HG02885 (cell line): ENCODE data around the gene XPO5.

Source experiments
- ATAC-seq: cut with Tn5 transposase; IDR thresholded peaks from one replicate; pipeline ENCODE4 v1.9.1; 2021; ENCODE audit warnings: mild to moderate bottlenecking; ENCODE audit not compliant: unreplicated experiment, poor library complexity

XPO5 gene

DNA sequence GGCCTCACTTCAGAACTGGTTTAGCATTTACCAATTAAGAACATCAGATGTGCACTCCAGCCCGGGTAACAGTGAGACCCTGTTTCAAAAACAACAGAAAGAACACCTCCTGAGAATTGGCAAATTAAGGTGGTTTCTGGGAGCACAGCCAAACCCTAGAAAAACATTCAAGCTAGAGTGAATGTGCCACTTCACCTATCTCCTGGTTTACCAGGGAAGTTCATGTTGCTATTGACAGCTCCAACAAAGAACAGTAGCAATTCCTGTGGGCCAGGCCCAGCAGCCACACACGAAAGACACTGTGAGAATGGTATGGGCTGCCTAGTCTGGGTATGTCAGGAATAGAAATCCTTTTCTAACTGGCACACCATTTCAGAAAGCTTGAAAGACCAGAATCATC, 54.0 kb downstream of the XPO5 start:
- no peak for ATAC-seq

DNA sequence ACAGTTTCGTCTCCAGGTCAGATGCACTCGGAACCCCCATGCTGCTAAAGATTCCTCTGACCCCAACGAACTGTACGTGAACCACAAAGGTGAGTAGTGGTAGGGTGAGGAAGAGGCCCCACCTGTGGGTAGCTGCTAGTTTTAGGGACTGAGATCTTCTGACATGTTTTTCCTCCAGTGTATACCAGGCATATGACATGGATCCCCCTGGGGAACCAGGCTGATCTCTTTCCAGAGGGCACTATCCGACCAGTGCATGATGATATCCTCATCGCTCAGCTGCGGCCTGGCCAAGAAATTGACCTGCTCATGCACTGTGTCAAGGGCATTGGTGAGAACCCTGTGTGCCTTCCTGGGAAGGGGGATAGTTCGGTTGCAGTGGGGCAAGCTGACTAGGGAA, 55.7 kb downstream of the XPO5 start:
- no peak for ATAC-seq

DNA sequence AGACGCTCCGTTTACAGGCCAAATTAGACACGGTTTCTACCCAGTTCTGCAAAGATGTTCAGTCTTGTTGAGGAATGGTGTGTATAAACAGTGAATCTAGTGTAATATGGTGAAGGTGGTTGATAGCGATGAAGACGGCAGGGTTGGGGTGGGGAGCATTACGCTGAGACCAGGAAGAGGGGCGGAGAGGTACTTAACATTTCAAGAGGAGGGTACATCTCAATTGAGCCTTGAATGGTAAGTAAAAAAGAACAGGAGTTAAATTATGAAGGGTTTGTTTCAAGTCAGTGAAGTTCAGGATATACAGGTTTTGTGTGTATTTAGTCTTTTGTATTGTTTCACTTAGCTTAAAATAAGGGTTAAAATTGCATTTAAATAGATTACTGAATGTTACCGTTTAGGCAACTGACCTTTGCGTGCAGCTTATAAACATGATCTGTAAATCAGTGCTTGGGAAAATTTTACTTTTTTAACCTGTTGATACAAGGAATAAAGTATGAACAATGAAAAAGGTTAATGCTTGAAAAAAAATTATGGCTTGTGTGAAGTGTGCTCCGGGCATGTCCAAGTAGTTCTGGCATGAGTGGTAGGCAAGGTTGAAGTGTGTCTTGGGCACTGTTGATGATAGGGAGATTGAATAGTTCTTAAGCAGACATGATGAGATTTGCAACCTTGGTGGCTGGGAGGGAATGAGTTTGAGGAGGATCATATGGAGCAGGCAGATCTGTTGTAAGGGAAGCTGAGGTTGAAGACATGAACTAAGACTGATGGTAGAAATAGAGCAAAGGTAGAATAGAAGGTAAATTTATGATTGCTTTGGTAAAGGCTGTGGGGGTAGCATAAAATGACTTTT, 58.1 kb downstream of the XPO5 start:
- ATAC-seq, result no peak

DNA sequence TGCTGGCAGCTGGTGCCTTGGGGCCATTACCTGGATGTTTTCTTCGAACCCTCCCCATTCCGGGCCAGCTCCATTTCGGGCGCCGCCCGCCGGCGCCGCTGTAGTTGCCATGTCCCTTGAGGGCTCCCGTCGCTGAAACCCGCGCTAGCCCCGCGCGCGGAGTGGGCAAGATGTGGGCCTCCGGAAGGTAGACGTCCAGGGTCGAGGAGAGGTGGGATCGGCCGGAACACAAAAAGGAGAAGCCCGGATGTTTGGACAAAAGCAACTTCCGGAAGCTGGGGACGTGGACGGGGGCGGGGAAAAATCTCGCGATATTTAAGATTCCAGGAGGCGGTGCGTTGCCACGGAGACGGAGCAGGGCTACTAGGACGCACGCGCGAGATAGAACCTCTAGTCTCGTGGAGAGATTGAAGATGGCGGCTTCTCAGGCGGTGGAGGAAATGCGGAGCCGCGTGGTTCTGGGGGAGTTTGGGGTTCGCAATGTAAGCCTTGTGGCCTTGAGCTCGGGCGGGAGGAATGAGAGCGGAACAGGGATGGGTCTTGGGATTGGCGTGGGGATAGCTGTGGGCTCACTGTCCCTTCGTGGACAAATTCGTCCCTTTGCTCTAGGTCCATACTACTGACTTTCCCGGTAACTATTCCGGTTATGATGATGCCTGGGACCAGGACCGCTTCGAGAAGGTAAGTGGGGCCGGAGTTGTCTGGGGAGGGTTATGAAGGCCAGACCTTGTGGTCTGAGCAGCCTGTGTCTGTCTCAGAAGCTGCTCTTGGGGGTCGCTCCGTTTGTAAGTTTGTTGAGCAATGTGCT, 58.9 kb downstream of the XPO5 start, which contains the start of the genes POLR1C and YIPF3:
TSS of gene POLR1C (plus strand) at position 393 of the 808 bp plus-strand sequence. CDS start at position 414, 21 bp downstream.
TSS of gene YIPF3 (minus strand) at position 230 of the 808 bp plus-strand sequence. CDS start at position 111, 119 bp downstream.
- peak; percentile 92 for ATAC-seq

DNA sequence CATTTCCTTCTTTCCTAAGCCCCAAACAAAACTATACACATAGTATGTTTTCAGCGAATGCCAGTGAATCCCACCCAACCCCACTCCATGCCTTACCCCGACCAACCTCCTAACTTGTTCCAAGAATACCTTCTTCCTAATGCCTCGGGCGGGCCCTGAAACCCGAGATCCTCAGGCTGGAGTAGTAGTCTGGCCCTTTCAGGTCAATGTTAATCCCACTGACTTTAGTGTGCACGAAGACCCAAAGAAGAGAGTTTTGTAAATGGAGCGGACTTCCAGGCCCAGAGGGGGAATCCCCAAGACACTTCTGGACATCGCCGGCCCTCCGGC, 59.5 kb downstream of the XPO5 start:
- no peak for ATAC-seq

DNA sequence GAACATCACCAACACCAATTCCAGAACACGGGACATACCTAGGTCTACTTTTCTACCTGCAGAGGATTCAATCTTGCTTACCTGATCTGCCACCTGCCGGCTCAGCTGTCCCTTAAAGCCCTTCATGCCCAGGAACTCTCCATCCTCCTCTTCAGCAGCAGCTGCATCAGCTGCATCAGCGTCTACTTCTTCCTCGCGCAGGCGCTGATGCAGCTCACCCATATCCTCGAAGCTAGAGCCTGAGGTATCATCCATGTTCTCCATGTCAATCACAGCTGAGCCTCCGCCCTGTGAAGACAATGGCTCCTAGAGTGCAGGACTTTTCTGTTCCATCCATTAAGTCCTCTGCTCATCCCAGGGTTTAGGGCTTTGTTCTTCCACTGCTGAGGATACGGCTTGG, 60.0 kb downstream of the XPO5 start:
- ATAC-seq, result no peak

DNA sequence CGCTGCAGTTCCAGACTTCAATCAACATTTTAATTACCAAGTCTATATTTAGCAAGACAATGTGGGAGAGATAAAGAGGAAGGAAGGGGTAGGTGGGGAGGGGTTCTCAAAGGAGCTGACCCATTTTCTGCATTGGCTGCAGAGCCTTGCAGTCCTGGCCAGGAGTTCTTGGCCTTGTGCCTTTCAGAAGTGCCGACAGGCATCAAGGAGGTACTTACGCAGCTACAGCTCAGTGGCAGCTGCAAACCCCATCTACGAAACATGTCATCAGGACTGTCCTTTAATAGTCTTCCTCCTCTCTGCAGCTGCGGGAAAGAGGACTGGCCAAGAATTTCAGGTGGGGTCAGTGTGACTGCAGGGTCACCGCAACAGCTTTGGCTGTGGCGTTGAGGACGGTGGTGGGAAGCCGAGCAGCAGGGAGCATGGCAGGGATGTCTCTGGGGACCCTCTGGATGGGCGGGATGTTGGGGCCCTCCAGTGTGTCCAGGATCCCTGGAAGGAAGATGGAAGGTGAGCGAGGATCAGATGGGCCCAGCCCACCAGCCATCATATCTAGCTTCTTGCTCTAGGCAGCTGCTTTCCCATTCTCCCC, 63.9 kb downstream of the XPO5 start:
- no peak for ATAC-seq

DNA sequence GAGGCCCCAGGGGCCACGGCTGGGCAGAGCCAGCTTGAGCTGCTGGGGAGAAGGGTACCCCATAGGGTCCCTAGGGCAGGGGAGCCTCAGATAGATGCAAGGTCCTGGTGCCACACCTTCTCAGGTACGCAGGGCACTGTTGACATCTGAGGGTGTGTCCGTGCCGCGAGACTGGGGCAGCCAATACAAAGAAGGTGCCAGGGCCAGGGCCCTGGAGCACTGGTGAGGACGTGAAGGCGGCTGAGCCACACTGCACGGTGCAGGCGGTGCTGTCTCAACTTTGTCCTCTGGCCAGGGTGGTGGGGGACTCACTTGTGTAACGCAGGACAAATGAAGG, 65.0 kb downstream of the XPO5 start:
- no peak for ATAC-seq

DNA sequence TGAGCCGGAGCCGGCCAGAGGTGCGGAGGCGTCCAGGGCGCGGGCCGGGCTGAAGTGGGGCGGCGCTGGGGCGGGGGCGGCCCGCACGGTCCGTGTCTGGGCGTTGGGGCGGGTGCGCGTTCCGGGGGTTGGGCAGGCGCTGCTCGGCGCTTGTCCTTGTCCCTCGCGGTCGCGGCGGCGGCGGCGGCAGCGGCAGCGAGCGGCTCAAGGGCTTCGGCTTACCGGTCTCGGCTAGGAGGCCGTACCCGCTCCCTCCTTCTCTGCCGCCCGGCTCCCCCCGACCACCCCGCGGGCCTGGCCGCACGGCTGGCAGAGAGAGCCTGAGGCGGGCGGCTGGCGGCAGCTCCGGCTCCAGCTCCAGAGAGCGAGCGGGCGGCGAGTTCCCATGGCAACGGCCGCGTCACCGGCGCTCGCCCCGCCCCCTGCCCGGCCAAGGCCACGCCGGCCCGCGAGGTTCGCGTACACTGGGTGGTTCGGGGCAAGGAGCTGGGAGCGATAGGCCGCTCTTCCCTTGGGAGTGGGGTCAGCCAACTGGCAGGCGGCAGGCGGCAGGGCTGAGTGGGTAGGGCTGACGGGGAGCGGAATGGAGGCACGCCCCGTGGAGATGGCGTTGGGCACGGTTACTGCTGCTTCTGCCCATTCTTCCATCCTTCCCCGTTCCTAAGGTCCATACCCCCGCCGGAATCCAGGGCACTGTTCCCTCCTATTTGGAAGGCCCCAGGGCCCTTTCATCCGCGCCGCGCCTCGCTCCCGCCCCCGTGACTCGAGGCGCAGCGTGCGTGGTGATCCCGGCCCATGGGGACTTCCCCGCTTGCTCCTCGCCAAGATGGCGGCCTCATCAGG, 65.6 kb downstream of the XPO5 start, which contains the start of gene LRRC73:
TSS of gene LRRC73 (minus strand) at position 363 of the 843 bp plus-strand sequence. CDS start 561 bp downstream, outside the sequence.
- peak; percentile 67 for ATAC-seq

DNA sequence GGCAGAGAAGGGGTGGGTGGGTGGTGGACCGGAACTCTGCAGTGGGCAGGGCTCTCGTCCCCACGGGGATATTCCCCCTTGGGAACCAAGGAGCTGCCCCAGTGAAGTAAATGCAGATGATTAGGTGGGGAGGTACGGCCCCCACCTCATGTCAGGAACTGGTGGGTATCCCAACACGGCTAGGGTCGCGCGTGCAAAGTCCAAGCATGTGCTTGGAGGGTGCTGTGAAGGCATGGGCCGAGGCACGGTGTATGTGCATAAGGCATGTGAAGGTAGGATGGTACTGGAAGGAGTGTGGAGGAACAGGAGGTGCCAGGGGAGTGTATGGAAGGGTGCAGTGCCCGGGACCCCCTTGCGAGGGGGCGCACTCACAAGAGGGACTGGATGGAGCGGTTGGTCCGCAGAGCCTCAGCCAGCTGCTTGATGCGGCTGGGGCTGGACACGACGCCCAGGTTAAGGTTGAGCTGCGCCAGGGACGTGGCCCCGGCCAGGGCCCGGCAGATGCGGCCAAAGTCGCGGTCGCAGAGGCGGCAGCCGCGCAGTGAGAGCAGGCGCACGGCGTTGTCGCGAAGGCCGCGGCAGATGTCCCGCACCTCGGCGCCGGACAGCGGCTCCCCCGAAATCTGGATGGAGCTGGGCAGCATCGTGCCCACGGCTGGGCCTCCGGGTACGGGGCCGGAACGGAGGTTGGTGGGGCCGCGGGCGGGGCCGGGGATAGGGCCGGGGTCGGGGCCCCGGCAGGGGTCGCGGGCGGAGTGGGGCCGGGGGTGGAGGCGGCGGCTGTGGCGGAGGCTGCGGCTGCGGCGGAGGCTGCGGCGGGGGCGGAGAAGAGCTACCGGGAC, 66.5 kb downstream of the XPO5 start:
- peak; percentile 2 for ATAC-seq

DNA sequence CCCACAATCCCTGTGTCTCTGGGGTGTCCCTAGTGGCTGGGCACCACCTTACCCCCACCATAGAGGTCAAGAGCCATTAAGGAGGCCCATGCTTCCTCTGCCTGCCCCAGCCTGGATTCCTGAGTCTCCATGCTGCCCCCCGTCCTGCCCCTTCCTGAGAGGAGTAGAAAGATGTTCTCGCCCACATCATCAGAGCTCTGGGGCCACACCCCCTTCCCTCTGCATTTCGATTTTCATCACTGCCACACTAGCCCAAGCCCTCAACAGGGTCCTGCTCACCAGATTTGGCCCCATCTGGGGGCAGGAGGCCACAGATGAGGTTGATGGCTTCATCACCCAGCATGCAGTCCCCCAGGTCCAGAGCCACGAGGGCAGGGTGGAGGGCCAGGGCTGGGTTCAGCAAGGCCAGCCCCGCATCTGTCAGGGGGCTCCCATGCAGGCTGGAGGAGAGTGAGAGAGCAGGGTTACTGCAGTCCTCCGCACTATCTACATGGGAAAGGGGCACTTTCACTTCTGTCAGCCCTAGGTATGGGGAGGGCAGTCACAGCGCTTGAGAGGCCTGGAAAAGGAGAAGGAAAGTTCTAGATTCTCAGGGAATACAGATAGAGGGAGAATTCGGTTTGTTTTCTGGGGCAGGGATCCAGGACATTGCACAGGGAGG, 67.2 kb downstream of the XPO5 start:
- ATAC-seq, result no peak

DNA sequence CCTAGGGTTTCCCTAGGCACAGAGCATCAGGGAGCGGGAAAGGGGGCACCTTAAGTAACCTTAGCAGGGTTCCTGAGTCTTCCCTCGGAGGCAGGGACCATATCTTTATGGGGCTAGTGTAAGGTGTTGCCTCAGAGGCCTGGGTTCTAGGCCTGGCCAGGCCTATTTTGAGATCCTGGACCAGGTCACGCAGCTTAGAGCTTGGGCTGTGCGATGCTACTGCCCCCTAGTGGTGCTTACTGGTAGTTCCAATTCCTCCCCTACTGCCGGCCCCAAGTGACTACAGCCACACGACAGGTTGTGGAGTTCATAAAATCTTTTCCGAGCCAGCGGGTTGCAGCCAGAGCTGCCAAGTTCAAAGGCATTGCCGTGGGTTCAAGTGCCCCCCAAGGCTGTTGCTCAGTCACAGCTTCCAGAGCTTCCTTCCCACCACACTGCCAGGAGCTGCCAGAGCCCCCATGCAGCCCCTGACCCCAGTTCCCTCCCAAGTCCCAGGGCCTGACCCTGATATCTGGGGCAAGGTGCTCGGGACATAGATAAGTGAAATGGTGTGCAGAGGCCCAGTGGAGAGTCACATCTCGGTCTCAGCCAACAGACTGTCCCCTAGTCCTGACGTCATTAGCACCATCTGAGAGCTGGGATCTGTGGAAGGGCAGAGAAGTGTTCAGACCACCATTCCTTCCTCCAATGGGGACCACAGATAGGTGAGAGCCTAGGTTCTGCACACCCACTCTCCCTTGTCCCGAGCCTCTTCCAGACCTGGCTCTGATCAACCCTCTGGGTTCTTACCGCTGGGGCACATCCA, 69.0 kb downstream of the XPO5 start:
- no peak for ATAC-seq

DNA sequence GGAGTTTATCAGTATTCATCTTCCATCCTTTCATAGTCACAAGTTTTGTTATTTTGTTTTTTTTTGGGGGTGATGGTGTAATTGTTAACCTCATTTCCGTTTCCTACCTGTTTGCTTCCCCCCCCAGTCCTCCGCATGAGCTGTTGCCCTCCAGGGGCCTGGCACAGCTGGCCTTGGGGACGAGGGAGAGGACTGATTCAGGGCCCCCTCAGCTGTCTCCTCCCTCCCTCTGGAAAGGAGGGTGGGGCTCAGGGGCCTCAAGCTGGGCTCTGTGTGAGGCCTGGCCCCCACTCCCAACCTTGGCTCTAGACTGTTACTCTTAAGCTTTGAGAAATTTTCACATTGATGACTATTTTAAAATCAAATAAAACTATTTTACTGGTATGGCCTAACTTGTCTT, 69.7 kb downstream of the XPO5 start:
- ATAC-seq, result no peak

DNA sequence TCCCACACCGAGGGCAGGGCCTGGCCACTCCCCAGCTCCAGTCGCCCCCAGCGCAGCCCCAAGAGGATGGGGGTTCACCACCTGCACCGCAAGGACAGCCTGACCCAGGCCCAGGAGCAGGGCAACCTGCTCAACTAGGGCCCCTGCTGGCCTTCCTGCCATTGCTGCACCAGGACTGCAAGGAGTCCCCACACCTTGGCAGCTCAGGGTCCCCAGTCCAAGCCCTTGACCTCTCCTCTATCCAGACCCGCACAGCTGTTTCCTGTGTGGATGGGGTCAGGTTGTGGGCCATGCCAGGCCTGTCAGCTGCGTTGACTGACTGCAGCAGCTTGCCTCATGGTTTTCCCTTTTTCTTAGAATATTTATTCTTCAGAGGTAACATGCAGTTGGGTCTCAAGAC, 70.1 kb downstream of the XPO5 start:
- ATAC-seq, result no peak

DNA sequence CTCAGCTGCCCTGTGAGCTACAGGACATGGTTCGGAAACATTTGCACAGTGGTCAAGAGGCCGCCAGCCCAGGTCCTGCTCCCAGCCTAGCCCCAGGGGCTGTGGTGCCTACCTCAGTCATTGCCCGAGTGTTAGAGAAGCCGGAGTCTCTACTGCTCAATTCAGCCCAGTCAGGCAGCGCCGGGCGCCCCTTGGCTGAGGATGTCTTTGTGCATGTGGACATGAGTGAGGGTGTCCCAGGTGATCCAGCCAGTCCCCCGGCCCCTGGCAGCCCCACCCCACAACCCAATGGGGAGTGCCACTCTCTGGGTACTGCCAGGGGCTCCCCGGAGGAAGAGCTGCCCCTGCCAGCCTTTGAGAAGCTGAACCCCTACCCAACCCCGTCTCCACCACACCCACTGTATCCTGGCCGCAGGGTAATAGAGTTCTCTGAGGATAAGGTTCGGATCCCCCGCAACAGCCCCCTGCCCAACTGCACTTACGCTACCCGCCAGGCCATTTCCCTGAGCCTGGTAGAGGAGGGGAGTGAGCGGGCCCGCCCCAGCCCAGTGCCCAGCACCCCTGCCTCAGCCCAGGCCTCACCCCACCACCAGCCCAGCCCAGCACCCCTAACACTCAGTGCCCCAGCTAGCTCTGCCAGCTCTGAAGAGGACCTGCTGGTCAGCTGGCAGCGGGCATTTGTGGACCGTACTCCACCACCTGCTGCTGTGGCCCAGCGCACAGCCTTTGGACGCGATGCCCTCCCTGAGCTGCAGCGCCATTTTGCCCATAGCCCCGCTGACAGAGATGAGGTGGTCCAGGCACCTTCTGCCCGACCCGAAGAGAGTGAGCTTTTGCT, 70.9 kb downstream of the XPO5 start:
- no peak for ATAC-seq

DNA sequence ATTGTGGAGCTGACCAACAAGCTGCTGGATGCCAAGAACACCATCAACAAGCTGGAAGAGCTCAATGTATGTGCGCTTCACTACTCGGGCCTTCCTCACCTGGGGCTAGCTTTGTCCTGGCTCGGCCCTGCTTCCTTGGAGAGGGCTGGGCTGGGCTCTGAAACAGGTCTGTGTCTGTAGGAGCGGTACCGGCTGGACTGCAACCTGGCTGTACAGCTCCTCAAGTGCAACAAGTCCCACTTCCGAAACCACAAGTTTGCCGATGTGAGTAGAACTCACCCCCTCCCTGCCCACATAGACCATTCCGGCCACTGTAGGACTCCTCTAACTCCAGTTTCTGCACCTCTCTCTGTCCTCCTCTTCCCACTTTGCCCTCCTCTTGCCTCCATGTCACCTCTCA, 72.4 kb downstream of the XPO5 start:
- no peak for ATAC-seq

DNA sequence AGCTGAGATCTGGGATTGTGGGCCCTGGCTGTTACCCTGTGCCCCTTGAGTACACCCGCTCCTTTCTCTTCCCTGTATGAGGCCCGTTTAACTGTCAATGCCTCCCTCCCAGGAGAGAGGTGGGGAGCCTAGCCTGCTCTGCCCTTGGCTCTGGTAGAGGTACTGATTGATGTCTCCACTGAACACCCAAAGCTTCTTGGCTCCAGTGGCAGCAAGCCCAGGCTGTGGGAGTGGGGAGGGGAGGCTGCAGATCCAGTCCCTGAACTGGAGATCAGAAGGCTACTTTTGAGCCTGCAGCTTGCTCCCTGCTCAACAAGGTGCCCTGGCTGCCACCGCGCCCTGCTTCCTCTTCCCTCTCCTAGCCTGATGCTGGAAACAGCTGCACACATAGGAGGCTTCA, 73.2 kb downstream of the XPO5 start:
- ATAC-seq, result no peak
